CD4-positive, alpha-beta T cell treated with Interleukin-6 at 100 ng/mL for 8 hours (primary cell): ENCODE results near the gene SMAD3.
"Not testable (repeated sequence)": the region's sequence is repeated elsewhere in the genome, so short reads cannot be mapped to it uniquely, and the experiment has no call there.

Experiments
- DNase-seq: peaks from one replicate; pipeline ENCODE4 v3.0.0-alpha.2; 2020; ENCODE audit warnings: mixed read lengths, low spot score

Gene SMAD3

DNA sequence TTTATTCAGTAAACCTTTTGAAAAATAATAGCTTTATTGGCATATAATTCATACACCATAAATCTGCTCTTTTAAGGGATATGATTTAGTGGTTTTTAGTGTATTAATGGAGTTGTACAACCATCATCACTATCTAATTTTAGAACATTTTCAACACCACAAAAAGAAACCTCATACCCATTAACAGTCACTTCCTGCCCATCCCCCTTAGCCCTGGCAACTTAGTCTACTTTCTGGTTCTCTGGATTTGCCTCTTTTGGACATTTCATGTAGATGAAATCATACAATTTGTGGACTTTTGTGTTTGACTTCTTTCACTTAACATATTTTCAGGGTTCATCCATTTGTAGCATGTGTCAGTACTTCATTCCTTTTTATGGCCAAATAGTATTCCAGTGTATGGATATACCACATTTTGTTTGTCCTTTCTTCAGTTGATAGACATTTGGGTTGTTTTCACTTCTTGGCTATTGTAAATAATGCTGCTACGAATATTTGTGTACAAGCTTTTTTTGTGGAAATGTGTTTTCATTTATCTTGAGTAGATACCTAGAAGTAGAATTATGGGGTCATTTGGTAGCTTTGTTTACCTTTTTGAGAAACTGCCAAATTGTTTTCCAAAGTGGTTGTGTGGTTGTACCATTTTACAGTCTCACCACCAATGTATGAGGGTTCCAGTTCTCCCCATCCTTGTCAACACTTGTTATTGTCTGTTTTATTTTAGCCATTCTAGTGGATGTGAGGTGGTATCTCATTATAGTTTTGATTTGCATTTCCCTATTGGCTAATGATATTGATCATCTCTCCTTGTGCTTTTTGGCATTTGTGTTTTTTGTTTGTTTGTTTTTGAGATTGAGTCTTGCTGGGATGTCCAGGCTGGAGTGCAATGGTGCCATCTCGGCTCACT lies 45.8 kb downstream of the SMAD3 start:
- DNase-seq, result no peak

DNA sequence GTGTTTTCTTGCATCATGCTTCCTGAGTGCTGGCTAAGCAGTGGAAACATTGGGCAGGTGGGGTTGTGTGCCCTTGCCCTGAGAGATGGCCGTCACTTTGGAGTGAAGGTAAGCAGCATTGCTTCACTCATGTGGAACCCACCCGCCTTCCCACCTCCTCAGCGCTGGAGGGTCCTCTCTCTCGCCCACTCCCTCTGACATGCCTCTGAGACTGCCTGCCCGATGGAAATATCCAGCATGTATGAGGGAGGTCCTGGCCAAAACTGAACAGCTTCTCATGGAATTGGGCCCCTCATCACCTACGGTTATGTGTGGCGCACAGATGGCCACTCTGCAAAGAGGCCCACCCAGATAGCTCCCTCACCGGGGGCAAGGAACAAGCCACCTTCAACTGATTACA lies 48.6 kb downstream of the SMAD3 start:
- DNase-seq, result no peak

GRCh38 chr15:67114846-67115585 lies 49.6 kb downstream of the SMAD3 start:
- DNase-seq, result no peak

- DNase-seq, result no peak
Measured at GRCh38 chr15:67115586-67115969, 50.2 kb downstream of the SMAD3 start.

DNA sequence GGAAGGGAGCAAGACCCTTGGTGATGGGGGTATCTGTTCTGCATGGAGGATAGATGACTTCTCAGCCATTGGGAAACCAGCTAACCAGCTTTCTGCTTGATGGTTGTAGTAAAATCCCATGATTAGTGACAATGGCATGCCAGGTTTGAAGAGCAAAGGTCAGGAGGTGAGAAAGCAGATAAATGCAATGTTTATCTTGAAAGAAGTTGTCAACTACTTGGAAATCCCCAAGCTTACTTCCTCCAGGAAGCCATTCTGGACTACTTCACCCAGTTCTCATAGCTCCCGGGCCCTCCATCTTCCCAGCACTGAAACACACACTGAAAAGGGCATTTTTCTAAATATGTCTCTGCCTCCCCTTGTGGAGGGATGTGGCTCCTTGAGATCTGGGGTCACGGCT lies 51.3 kb downstream of the SMAD3 start:
- no peak for DNase-seq

DNA sequence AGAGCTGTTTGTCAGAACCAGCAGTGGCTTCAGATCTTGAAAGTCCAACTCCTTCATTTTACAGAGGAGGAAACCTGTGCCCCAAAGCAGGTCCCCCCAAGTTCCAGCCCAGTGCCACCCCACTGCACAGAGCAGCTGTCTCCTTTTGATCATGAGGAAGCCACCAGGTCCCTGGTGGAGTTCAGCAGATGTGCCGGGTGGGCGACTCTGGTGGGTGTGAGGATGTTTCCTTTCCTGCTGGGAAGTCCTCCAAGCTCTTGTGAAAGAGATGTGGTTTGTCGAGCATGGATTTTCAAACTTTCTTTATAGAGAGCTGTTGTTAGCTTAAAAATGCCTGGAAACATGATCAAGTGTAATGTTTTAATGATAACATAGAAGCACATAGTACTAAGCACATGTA lies 52.0 kb downstream of the SMAD3 start:
- no peak for DNase-seq

DNA sequence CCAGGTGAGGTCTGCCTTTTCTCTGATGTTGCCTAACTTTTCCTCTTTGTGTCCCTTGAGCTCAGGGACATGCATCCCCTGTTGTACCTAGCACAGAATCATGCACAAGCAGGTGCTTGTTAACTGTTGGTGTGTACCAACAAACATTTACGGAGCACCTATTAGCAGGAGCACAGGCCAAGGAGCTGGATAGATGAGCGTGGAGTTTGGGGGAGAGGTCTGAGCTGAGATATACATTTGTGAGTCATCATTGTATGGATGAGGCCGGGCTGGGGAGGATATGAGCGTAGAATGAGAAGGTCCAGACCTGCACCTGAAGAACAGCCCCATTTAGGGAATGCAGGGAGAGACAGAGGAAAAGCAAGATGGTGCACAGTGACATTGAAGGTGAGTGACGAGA lies 53.4 kb downstream of the SMAD3 start:
- no peak for DNase-seq

DNA sequence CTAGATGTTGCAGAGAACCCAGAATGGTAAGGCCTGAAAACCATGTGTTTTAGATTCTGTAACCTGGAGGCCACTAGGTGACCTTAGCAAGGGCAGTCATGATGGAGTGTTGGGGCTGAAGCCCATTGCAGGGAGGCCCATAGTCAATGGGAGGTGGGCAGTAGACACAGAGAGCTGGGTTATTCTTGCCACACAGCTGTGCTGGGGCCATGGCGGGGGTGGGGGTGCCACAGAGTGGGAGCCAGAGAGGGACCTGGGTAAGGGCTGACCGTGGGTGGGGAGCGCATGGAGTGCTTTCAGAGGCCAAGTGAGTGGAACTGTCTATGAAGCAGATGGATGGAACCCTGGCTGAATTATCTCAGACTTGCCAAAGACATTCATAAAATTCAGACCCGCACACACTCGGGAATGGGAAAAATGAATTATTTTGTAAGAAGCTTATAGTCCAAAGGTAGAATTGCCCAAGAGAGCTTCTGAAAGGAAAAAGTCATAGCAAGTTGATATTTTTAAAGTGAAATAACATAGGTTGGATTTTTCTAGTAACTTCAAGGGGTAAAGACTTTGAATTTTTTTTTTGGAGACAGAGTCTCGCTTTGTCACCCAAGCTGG lies 53.9 kb downstream of the SMAD3 start:
- no peak for DNase-seq

GRCh38 chr15:67120009-67120838 lies 54.8 kb downstream of the SMAD3 start:
- DNase-seq, result no peak

DNA sequence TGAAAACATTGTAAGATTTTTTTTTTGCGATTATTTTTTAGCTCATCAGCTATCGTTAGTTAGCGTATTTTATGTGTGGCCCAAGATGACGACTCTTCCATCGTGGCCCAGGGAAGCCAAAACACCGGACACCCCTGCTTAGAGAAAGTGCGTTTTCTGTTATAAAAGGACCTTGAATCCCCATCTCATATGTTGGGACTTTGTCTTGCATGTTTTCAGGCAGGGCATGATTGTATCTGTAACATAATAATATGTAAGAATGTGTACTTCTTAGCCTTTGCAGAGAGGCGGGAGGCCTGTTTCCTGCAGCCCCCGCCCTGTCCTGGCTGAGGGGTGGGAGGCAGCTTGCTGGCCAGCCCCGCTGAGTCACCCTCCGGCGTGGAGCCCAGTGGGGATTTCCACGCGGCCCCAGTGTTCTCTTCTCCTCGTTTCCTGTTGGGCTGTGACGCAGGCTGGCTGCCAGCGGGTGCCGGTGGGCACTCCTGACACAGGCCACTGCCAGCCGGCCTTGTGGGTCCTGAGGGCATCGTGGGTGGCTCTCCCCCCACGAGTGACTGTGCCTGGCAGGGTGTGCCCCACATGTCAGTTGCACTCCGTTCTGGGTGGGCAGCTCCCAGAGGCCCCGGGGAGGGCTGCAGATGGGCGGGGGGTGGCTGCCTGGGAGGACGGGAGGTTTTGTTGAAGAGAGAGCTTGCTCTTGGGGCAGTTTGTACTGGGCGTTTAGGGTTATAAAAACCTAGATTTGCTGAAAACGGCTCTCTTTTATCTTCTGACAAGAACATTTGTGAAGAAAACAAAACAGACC lies 55.6 kb downstream of the SMAD3 start:
- peak; percentile 84 for DNase-seq

DNA sequence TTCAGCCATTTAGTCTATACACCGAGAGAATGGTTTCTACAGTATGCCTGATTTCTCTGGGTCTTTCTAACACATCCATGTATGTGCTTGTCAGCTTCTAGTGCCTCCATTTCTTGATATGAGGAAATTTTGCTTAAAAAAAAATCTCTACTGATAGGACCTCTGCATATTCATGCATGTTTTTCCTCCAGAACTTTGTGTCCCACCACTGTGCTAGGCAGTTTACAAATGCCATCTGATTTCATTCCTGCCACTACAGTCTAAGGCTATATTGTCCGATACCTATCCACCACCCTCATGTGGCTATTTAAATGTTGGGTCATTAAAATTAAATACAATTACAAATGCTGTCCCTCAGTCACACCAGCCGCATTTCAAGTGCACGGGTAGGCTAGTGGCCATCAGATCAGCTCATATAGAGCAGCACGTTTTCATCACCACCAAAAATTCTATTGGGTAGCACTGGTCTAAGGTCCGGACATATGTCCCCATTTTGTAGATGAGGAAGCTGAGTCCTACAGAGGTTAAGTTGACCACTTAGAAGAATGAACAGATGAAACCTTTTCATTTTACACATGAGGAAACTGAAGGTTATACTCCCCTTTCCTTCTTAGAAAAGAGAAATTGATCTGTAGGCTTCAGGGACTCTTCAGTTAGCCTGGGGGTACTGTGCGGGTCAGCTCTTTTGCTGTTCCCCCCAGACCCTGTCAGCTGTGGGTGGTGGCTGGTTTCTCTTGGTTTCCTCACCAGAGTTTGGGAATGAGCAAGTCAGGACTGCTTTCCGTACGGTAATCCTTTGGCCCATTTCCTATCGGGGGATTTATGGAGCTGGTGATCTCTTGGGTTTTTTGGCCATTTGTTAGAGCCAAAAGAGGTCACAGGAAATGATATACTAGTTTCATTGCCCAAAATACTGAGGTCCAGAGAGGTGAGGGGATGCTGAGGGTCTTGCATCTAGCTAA lies 56.5 kb downstream of the SMAD3 start:
- no peak for DNase-seq

GRCh38 chr15:67122816-67123215 lies 57.4 kb downstream of the SMAD3 start:
- DNase-seq, result not testable (repeated sequence)

DNA sequence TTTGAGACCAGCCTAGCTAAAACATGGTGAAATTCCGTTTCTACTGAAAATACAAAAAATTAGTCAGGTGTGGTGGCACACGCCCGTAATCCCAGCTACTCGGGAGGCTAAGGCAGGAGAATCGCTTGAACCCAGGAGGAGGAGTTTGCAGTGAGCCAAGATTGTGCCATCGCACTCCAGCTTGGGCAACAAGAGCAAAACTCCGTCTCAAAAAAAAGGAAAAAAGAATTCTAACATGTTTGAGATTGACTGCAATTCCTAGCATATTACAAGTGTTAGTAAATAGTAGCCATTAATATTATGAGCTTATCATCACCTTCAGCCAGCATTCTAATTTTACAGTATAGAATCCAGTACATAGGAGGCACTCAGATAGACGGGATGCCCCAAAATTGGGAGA lies 57.9 kb downstream of the SMAD3 start:
- DNase-seq, result not testable (repeated sequence)

GRCh38 chr15:67124111-67124510 lies 58.7 kb downstream of the SMAD3 start:
- no peak for DNase-seq

- no peak for DNase-seq
Measured at GRCh38 chr15:67124911-67125588, 59.6 kb downstream of the SMAD3 start.

DNA sequence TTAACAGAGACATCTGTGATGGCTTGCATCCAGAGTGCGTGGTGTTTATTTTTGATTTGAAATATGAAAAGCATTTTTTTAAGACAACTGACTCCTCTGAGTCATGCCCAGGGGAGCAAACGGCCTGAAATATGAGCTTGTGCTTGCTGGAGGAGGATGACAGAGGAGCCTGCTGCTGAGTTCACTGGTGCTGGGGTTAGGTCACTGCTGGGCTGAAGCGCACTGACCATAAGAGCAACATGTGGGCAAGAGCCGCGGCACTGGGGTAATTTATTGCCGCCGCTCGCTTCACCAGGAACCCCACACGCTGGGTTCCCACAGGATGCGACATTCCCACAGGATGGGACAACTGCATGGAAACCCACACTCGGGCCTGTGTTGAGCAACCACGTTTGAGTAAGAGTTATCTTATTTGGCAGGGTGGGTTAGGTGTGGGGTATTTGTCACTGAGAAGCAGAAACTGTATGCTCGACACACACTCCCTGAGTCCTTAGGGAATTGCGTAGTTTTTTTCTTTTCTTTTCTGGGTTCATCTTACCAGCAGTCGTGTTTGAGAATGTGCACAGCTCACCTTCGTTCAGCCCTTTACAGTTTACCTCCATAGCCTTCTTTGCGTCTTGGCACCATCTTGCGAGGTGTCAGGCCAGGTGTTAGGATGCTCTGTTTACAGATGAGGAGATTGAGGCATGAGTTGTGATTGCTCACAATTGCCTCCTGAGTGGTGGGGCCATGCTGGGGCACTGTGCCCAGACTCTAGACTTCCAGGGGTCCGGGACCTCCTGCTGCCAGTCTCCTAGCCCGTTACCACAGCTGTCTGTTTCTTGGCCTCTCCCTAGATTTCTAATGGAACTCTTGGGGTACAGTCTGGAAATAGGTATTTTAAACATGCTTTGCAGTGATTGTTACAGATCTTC lies 60.4 kb downstream of the SMAD3 start:
- no peak for DNase-seq

GRCh38 chr15:67126551-67127330 lies 61.3 kb downstream of the SMAD3 start:
- DNase-seq, result no peak

DNA sequence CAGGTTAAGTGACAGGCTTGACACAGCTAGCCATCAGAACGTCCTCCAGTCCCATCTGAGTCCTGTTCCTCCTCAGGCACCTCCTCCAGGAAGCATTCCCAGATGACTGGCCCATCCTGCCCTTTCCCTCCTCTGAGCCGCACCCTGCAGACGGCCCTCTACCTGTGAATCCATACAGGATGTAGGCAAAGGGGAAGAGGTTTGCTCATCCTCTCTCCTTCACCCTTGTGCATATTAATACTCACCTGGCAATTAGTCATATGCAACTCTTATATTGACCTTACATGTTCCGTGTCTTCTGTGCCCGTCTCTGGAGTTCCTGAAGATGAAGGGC lies 61.9 kb downstream of the SMAD3 start:
- DNase-seq, result no peak
